Activated naive CD4-positive, alpha-beta T cell treated with anti-CD3 and anti-CD28 coated beads for 36 hours (primary cell): ENCODE data around the gene CXCL17. TPM values are rescaled to one million over a fixed set of nuclear protein-coding genes. Genes with fewer than 3 reads are reported as not detected.

Experiments
- CTCF ChIA-PET: fragments of 350-600 bp; sonication (Branson Sonifier 250); formaldehyde crosslinking; loops from one replicate; lab custom pipeline; 2021; ENCODE audit warnings: antibody characterized with exemption; lab: Charles Lee
- DNase-seq: peaks from one replicate; pipeline ENCODE4 v3.0.0-alpha.2; 2020
- H3K27ac Mint-ChIP-seq: one replicate; pipeline ENCODE4 v1.8.0; 2021; ENCODE audit warnings: mild to moderate bottlenecking, mixed read lengths
- H3K27me3 Mint-ChIP-seq: one replicate; pipeline ENCODE4 v1.8.0; 2021; ENCODE audit warnings: low read depth, mixed read lengths
- H3K36me3 Mint-ChIP-seq: one replicate; pipeline ENCODE4 v1.8.0; 2021; ENCODE audit warnings: low read depth, mixed read lengths
- H3K4me1 Mint-ChIP-seq: one replicate; pipeline ENCODE4 v1.8.0; 2021; ENCODE audit warnings: low read depth, mixed read lengths
- H3K4me3 Mint-ChIP-seq: one replicate; pipeline ENCODE4 v1.8.0; 2021; ENCODE audit warnings: mild to moderate bottlenecking, moderate library complexity, mixed read lengths
- H3K9me3 Mint-ChIP-seq: one replicate; pipeline ENCODE4 v1.8.0; 2021; ENCODE audit warnings: mixed read lengths
- intact Hi-C: fragments of 100-400 bp; cut with micrococcal nuclease; formaldehyde crosslinking; loops from one replicate; pipeline ENCODE4 v1.15.1; 2023
- total RNA-seq, 2 experiments: library from RNA; stranded (reverse); gene quantifications; one replicate each; pipeline ENCODE4 v1.2.3, GENCODE V29; 2021

Gene CXCL17
- total RNA-seq, 2 experiments from 2014 or later = not detected

GRCh38 chr19:42407085-42407815, 35.5 kb downstream of the CXCL17 start:
- DNase-seq = no peak
- intact Hi-C loops = no loop called here
- CTCF ChIA-PET = interaction anchor here (0.7 to 0.9 kb wide), 2 partner anchors 13 to 31 kb away, joined by 3 to 4 read pairs; no protein-coding TSS in a partner anchor
- Mint-ChIP-seq H3K9me3 (no peaks in the 10 kb centered on the region), H3K36me3 (peaks cover 26% of the 10 kb centered on the region), H3K27ac (no peak overlapping the region), H3K4me3 (no peak overlapping the region), H3K27me3 (no peaks in the 10 kb centered on the region), H3K4me1 (peaks cover 2% of the 10 kb centered on the region)

- Mint-ChIP-seq H3K9me3 (no peaks in the 10 kb centered on the region), H3K4me1 (peaks cover 11% of the 10 kb centered on the region), H3K27ac (no peak overlapping the region), H3K36me3 (peaks cover 26% of the 10 kb centered on the region), H3K27me3 (no peaks in the 10 kb centered on the region), H3K4me3 (no peak overlapping the region)
- intact Hi-C loops = no loop called here
- DNase-seq = no peak
- CTCF ChIA-PET = interaction anchor here (0.6 to 0.9 kb wide), 2 partner anchors 15 to 369 kb away, joined by 3 to 4 read pairs; no protein-coding TSS in a partner anchor
These were observed 36.6 kb downstream of the CXCL17 start for GRCh38 chr19:42406111-42406510.

GRCh38 chr19:42403586-42403985, 39.2 kb downstream of the CXCL17 start:
- intact Hi-C loops = loop anchor here (5.0 kb wide), 1 partner anchor 296 kb away; no protein-coding TSS in a partner anchor
- Mint-ChIP-seq H3K36me3 (peaks cover 26% of the 10 kb centered on the region), H3K4me3 (no peak overlapping the region), H3K4me1 (peaks cover 23% of the 10 kb centered on the region), H3K27me3 (no peaks in the 10 kb centered on the region), H3K27ac (no peak overlapping the region), H3K9me3 (no peaks in the 10 kb centered on the region)
- CTCF ChIA-PET = interaction anchor here (0.7 to 1.1 kb wide), 2 partner anchors 12 to 612 kb away, joined by 3 read pairs; no protein-coding TSS in a partner anchor
- DNase-seq = no peak

- CTCF ChIA-PET = no interaction called here
- DNase-seq = no peak
- Mint-ChIP-seq H3K9me3 (no peaks in the 10 kb centered on the region), H3K36me3 (peaks cover 20% of the 10 kb centered on the region), H3K4me1 (peaks cover 29% of the 10 kb centered on the region), H3K27me3 (no peaks in the 10 kb centered on the region), H3K4me3 (peak overlapping the region; percentile 71), H3K27ac (no peak overlapping the region)
- intact Hi-C loops = loop anchor here (5.0 kb wide), 1 partner anchor 295 kb away; no protein-coding TSS in a partner anchor
These were observed 40.2 kb downstream of the CXCL17 start for GRCh38 chr19:42402376-42403116.

DNA sequence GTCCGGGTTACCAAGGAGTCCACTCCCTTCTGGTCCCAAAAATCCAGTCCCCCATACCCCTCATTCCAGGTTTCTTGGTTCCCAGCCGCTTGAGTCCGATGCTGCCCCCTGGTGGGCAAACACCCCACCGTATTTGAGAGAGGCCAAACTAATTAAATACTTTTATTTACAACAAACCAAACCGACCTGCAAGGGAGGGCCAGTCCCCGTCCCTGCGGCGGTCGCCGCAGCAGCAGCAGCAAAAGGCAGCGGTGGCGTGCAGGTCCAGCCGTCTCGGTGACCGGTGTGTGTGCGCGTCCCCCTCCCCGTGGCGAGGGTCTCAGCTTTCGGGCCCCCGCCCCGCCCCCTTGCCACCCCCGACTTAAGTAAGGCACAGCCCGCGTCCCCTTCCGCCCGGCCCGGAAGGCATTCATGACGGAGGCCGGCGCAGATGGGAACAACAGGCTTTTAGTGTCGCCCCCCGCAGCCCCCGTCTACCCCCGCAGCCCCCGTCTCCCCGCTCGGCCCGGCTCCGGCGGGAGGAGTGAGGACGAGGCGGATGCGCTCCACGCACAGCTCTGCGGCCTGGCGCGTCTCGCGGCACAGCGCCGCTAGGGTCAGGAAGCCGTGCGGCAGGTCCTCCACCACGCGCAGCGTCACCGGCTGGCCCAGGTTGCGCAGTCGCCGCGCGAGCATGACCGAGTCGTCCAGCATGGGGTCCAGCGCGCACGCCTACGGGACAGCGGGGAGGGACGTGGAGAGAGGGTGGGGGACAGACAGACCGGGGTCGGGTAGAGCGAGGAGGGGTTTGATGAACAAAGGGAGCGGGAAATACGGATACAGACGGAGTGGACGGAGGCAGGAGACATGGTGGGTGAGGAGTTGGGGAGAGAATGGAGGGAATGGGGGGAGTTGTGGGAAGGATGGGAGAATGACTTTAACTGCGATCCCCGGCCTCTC, 41.1 kb downstream of the CXCL17 start:
- CTCF ChIA-PET = interaction anchor here (0.6 to 2.0 kb wide), 6 partner anchors 11 to 271 kb away, joined by 3 to 10 read pairs (median 6); no protein-coding TSS in a partner anchor
- H3K36me3 Mint-ChIP-seq = peaks cover 16% of the 10 kb centered on the region
- no peaks in the 10 kb centered on the region for H3K27me3 Mint-ChIP-seq
- H3K9me3 Mint-ChIP-seq = no peaks in the 10 kb centered on the region
- peak; percentile 82 for DNase-seq
- H3K4me3 Mint-ChIP-seq = peak overlapping the region; percentile 71
- intact Hi-C loops = loop anchor here (1.0 to 5.0 kb wide), 2 partner anchors 14 to 294 kb away; no protein-coding TSS in a partner anchor
- no peak overlapping the region for H3K27ac Mint-ChIP-seq
- H3K4me1 Mint-ChIP-seq = peaks cover 33% of the 10 kb centered on the region

GRCh38 chr19:42400404-42400803, 42.3 kb downstream of the CXCL17 start:
- H3K36me3 Mint-ChIP-seq = peaks cover 12% of the 10 kb centered on the region
- CTCF ChIA-PET = interaction anchor here (0.5 to 2.0 kb wide), 14 partner anchors 10 to 1439 kb away, joined by 3 to 10 read pairs (median 3); partner anchors contain the start of gene POU2F2
- no peaks in the 10 kb centered on the region for H3K9me3 Mint-ChIP-seq
- no peak for DNase-seq
- no peaks in the 10 kb centered on the region for H3K27me3 Mint-ChIP-seq
- intact Hi-C loops = loop anchor here (5.0 kb wide), 1 partner anchor 293 kb away; no protein-coding TSS in a partner anchor
- no peak overlapping the region for H3K4me3 Mint-ChIP-seq
- no peak overlapping the region for H3K27ac Mint-ChIP-seq
- peaks cover 40% of the 10 kb centered on the region for H3K4me1 Mint-ChIP-seq

DNA sequence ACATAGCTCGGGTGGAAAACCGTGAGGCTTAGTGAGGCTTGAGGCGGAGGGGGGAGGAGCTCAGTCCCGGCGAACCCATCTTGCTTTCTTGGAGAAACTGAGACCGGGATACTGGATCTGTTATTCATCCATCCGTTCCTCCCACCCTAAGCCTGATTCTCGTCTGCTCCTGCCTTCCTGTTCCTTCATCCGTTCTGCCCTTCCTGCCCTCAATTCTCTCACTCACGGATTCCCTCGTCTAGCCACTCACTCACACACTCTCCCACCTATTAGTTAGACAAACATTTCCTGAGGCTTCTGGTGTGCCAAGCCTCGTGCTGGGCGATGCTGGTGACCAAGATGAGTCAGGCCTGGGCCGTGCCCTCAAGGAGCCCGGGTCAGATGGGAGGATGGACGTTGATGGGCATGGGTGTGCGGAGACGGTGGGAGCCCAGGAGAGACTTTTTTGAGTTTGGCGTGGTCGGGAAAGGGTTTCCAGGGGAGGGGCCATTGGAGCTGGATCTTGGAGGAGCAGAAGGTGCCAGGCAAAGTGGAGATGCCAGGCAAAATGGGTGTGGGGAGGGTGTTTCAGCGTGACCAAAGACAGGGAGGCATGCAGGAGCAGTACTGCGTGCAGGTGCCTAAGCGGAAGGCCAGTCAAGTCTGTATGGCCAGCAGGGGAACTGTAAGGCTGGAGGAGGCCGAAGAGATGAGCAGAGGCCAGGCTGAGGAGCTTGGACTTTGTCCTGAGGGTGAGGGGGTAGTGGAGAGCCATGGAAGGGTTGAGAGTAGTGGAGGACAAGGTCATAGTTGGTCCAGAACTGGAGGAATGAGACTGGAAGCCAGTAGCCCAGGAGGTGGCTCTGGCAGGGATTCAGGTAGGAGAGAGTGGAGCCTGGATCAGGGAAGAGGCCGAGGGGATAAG, 45.2 kb downstream of the CXCL17 start:
- Mint-ChIP-seq H3K36me3 (peaks cover 2% of the 10 kb centered on the region), H3K27ac (peak overlapping the region; percentile 65), H3K4me1 (peaks cover 40% of the 10 kb centered on the region), H3K27me3 (no peaks in the 10 kb centered on the region), H3K4me3 (peak overlapping the region; percentile 89), H3K9me3 (no peaks in the 10 kb centered on the region)
- DNase-seq = no peak
- intact Hi-C loops = loop anchor here (1.0 to 2.0 kb wide), 6 partner anchors 26 to 323 kb away; partner anchors contain the start of genes MEGF8 and POU2F2
- CTCF ChIA-PET = interaction anchor here (0.6 to 2.0 kb wide), 3 partner anchors 32 to 199 kb away, joined by 3 to 5 read pairs (median 3); no protein-coding TSS in a partner anchor

DNA sequence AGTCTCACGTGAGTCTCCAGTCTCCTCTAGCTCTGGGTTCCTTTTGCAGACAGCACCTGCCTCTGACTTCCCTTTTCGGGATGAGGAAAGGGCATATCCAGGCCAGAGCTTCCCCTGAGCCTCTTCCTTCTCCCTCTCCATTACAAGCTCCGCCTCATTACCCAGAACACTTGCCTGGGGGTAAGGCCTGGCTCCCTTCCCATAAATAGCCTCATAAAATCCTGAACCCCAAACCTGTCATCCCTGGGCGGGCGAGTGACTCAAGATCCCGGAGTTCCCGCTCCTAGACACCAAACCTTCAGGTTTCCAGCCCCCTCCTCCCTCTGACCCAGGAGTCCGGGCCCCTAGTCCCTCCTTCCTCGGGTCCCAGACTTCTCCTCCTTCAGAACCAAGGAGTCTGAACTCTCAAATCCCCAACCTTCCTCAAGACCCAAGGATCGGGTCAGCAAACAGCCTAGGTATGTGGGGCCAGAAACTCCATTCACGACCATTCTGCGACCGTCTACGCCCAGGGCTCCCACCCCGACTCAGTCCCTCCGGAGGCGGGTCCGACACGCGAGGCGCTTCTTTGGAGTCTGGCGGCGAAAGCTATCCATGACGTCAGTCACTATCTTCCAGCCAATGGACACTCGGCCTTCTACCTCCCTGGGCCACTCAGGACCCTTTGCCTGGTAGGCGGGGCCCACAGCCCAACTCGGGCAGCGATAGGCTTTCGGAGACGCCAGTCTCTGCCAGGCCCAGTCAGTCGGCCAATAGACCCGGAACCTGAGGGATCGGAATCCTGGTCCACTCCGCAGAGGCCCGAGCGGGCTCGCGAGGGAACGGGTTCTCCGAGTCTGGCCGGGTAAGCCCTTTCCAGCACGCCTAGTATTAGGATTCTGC, 46.1 kb downstream of the CXCL17 start:
- CTCF ChIA-PET = interaction anchor here (0.9 to 1.2 kb wide), 2 partner anchors 24 to 36 kb away, joined by 3 read pairs; no protein-coding TSS in a partner anchor
- peaks cover 2% of the 10 kb centered on the region for H3K36me3 Mint-ChIP-seq
- H3K9me3 Mint-ChIP-seq = no peaks in the 10 kb centered on the region
- H3K4me3 Mint-ChIP-seq = peak overlapping the region; percentile 89
- intact Hi-C loops = loop anchor here (1.0 to 2.0 kb wide), 6 partner anchors 27 to 322 kb away; partner anchors contain the start of genes MEGF8 and POU2F2
- H3K27ac Mint-ChIP-seq = peak overlapping the region; percentile 88
- H3K27me3 Mint-ChIP-seq = no peaks in the 10 kb centered on the region
- peaks cover 32% of the 10 kb centered on the region for H3K4me1 Mint-ChIP-seq
- DNase-seq = peak; percentile 98

GRCh38 chr19:42394751-42395150, 48.0 kb downstream of the CXCL17 start:
- Mint-ChIP-seq H3K9me3 (no peaks in the 10 kb centered on the region), H3K27ac (no peak overlapping the region)
- CTCF ChIA-PET = interaction anchor here (0.7 kb wide), 1 partner anchor 27 kb away, joined by 6 read pairs; no protein-coding TSS in a partner anchor

DNA sequence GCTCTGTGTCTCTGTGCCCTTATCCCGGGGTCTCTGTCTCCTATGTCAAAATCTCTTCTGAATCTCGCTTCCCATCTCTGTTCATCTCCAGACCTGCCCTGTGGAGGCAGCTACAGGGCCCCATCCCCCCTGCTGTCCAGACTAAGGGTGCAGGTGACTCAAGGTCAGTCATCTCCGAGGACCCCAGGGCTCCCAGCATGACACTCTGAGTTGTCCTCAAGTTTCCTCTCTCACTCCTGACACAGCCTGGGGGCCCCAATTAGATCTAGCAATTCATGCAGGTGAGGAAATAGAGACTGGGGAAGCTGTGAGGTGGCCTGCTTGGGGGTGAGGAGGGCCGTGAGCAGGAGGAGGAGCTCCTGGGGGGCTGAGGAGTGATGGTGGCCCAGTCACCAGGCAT, 50.6 kb downstream of the CXCL17 start:
- intact Hi-C loops = no loop called here
- H3K36me3 Mint-ChIP-seq = no peaks in the 10 kb centered on the region
- no peak overlapping the region for H3K4me3 Mint-ChIP-seq
- no peak overlapping the region for H3K27ac Mint-ChIP-seq
- no peaks in the 10 kb centered on the region for H3K9me3 Mint-ChIP-seq
- H3K27me3 Mint-ChIP-seq = peaks cover 18% of the 10 kb centered on the region
- CTCF ChIA-PET = no interaction called here
- no peak for DNase-seq
- H3K4me1 Mint-ChIP-seq = peaks cover 8% of the 10 kb centered on the region

More at GRCh38 chr19:42394751-42395150, 48.0 kb downstream of the CXCL17 start:
- no peak overlapping the region for H3K4me3 Mint-ChIP-seq
- H3K27me3 Mint-ChIP-seq = peaks cover 10% of the 10 kb centered on the region
- intact Hi-C loops = no loop called here
- DNase-seq = no peak
- H3K4me1 Mint-ChIP-seq = peaks cover 22% of the 10 kb centered on the region
- no peaks in the 10 kb centered on the region for H3K36me3 Mint-ChIP-seq
